Stimulated activated CD4-positive, alpha-beta T cell treated with anti-CD3 and anti-CD28 coated beads, Interleukin-15, amount 100 ng/mL, for 1 hour (primary cell): ENCODE data around the gene WASL.
"Not testable (repeated sequence)": the region's sequence is repeated elsewhere in the genome, so short reads cannot be mapped to it uniquely, and the experiment has no call there.

Source experiments
- DNase-seq, 2 donors: peaks; one replicate each; pipeline ENCODE4 v3.0.0-alpha.2; 2020; ENCODE audit warnings: low read depth in 1 of 2, low spot score in 1 of 2

The WASL gene

DNA sequence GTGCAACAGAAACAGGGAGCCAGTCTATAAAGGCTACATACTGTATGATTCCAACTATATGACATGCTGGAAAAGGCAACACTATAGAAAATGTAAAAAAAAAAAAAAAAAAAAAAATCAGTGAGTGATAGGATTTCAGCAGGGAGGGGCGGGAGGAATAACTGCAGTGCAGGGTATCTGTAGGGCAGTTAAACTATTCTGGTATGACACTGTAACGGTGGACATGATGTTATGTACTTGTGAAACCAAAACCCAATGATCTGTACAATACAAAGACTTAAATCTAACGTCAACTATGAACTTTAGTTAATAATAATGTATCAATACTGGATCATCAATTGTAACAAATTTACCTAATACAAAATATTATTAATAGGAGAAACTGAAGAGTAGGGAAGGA is 14.3 kb downstream of the WASL start:
- DNase-seq = no peak

DNA sequence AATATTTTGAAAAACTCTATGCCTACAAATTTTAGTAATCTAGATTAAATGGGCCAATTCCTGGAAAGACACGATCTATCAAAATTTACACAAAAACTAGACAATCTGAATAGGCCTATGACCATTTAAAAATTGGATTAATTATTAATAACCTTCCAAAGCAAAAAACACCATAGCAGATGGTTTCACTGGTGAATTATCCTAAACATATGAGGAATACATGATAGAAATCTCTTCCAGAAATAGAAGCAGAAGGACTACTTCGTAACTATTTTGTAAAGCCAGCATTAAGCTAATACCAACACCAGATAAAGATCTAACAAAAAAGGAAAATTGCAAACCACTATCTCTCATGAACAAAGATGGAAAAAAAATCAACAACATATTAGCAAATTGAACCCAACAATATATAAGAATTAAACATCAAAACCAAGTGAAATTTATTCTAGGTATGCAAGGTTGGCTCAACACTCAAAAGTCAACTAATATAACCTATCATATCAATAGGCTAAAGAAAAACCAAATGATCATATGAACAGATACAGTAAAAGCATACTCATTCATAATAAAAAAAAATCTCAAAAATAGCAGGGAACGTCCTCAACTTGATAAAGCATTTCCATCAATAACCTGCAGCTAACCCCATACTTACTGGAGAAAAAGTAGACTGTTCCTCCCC is 16.3 kb downstream of the WASL start:
- DNase-seq = no peak

DNA sequence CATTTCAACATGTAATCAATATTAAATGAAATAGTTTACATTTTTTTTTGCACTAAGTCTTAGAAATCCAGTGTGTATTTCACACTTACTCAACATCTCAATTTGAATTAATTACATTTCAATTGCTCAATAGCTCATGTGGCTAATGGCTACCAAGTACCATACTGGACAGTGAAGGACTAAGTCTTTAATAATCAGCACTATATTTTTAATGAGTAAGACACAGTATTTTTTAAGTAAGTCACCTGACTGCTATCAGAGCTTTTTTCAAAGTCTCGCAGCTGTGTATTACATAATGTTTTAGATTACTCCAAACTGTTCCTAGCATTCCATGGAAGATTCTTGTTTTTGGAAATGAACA is 19.6 kb downstream of the WASL start:
- DNase-seq = no peak

DNA sequence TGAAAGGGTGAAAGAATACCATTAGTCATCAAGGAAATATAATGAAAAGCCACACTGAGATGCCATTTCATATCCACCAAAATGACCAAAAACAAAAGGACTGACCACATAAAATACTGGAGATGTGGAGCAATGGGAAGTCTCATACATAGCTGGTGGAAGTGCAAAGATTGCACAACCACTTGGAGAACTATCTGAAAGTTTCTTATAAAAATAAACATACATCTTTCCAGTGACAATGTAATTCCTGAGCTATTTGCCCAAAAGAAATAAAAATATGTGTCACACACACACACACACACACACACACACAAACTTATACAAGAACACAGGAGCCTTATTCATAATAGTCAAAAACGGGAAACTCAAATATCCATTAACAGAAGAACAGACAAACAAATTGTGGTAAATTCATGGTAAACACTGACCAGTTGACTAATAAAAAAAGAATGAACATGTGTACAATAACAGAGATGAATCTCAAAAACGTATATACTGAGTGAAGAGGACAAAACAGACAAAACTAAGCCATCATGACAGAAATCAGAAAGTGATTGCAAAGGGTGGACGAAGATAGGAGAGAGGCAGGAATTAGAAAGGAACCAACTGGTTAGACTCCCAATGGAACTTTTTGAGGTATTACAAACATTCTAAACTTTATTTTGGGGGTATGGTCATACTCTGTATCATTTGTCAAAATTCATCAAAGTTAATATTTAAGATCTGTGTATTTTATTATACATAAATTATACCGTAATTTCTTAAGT is 21.5 kb downstream of the WASL start:
- no peak for DNase-seq

DNA sequence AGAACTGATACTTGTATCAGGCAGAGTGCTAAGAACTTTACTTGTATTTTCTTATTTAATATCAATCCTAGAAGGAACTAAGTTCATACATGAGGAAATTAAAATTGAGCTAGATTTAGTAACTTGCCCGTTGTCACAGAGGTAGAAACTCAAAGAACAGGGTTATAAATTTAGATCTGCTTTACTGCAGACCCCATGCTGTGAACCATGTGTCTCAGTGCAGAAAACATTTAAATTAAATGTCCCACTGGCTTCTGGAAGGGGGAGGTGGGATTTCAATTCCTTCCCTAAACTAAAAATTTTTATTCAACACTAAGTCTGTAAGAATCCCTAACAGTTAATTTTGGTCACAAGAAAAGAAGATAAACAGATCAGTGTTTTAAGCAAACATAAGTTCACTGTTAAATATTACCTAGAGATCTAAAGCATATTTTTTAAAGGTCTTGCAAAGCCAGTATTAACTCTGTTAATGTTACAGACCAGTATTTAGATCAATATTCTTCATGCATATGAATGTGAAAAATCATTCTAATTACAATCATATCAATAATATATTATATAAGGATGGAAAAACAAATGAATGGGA is 23.1 kb downstream of the WASL start:
- DNase-seq = no peak

DNA sequence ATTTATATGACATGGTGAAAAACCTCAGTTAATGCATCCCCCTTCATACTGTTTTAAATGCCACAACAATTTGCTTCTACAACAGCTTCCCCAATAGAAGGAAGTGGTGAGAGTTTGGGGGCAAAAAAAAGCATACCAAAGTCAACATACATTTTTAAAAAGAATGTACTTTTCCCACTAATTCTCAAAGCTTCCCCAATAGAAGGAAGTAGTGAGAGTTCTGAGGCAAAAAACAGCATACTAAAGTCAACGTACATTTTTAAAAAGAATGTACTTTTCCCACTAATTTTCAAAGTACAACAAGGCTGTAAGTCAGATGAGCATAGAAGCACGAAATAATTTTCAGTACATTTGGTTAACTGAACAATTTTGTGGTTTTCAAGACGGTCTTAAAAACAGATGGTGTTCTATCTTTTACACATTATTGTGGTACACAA is 24.0 kb downstream of the WASL start:
- DNase-seq = no peak

DNA sequence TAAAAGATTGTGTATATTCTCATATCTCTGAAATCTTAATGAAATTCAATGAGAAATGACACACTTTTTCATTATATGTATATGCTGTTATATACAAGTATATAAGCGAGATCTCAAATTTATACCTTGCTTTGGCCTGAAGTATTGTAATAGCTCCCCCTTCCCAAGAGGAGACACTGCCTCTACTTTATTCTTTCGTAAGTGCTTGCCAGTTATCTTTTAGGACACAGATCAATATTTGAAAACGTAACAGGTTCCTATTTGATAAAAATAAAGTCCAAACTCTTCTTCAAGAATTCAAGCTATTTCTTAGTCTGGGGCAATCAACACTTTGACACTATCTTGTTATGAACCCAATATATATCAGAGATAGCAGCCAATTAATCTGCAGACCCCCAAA is 24.9 kb downstream of the WASL start:
- DNase-seq = no peak

DNA sequence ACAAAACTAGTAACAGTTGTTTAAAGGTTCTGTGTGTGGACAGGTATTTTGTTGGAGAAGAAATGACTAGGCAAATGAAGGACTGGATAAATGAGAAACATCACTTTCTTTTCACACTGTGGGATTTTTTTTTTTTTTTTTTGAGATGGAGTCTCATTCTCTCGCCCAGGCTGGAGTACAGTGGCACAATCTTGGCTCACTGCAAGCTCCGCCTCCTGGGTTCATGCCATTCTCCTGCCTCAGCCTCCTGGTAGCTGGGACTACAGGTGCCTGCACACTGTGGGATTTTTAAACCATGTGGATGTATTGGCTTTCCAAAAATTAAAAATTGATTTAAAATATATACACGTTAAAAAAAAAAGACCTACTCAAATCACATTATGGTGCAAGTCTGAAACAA is 28.3 kb downstream of the WASL start:
- DNase-seq = not testable (repeated sequence)

DNA sequence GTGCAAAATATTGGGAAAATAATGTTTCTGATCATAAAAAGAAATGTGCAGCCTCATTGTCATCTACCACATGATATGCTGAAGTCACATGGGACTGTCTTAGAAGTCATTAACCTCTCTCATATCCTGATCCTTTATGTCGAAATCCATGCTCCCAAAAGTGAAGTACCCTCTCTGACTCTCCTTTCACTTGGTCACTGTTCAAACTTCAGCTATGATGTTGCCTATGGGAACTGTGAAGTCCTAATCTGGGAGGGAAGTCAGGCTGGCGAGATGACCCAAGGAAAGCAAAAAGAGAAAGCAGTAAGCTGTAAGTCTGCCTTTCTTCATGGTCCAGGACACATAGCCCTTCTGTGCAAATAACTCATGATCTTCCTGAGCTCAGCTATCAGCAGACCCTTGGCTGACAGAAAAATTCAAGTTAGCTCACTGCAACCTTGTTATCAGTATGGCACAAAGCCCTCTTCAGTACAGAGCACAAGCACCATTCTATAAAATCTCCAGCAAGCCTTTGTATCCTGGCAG is 29.5 kb downstream of the WASL start:
- DNase-seq = no peak

DNA sequence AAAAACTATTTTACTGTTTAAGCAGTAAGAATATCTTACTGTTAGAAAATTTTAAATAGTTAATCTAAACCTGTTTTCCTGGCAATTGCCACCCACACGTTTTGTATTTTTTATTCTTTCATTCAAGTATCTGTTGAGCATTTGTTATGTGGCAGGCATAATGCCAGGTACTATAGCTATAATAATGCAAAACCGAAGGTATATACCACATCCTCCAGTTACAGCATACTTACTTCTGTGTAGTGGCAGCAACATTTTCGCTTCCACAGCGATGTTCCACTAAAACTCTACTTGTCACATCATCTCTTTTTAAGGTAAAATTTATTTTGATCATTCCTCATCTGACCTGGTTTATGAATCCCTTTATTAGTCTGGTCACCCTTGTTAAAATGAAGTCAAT is 30.0 kb downstream of the WASL start:
- no peak for DNase-seq

DNA sequence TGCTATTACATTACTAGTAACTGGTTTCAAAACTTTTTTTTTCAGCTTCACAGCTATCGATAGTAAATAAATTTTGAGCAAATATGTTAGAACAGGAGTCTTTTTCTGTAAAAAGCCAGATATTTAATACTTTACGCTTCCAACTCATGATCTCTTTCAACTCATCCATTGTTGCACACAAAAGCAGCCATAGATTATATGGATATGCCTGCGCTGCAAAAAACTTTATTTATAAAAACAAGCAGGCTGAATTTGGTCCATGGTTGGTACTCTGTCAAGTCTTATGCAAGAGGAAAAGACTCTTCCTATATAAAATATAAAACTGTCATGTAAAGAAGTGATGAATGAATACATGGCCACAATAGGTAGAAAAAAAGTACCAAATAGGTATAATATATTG is 31.1 kb downstream of the WASL start:
- no peak for DNase-seq

DNA sequence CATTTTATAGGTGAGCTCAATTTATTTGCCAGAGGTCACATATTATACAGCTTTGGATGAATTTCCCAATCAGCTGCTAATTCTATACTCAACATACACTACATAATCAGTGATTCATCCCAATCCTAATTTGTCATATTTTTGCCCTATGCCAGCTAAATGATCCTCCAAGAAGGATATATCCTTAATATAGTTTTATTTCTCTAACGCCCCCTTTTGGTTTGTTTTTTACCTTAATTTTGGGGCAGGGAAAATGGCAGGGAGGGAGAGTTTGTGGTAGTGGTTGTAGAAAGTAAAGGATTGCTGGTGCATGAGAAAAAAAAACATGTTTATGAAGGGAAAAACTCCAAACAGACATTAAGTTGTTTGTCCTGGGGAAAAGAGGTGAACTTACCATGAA is 31.9 kb downstream of the WASL start:
- no peak for DNase-seq

DNA sequence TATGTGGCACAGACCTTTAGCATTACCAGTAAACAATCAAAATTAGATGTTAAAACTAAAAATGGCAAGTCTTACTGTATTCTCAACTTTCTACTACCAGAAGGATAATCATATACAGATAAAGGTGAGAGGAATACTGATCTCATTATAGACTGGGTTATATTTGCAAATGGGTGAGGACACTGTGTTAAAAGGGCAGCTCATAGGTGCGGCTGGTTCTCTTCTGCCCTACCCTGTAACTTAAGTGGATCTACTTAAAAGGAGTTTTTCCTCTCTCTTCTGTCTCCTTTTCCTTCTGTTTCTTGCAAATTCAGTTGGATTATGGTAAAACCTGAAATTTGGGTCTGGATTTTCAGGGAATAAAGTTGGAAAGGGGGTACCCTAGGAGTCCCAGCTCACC is 33.0 kb downstream of the WASL start:
- no peak for DNase-seq

DNA sequence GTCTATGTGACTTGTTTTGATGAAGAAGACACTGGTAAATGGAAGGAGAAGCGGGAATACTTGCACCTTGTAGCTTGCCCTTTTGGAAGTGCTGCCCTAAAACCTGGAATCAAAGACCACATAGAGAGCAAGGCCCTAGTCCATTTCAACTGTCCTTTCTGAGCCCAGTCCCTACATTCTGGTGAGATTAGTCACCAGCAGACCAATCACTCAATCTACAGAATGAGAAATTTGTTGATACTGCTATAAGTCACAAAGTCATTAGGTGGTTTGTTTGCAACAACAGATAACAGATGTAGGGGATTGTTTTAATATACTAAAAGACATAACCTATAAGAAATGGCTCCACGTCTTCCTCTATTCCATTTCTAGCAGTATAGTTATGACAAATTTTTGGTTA is 33.6 kb downstream of the WASL start:
- DNase-seq = no peak

DNA sequence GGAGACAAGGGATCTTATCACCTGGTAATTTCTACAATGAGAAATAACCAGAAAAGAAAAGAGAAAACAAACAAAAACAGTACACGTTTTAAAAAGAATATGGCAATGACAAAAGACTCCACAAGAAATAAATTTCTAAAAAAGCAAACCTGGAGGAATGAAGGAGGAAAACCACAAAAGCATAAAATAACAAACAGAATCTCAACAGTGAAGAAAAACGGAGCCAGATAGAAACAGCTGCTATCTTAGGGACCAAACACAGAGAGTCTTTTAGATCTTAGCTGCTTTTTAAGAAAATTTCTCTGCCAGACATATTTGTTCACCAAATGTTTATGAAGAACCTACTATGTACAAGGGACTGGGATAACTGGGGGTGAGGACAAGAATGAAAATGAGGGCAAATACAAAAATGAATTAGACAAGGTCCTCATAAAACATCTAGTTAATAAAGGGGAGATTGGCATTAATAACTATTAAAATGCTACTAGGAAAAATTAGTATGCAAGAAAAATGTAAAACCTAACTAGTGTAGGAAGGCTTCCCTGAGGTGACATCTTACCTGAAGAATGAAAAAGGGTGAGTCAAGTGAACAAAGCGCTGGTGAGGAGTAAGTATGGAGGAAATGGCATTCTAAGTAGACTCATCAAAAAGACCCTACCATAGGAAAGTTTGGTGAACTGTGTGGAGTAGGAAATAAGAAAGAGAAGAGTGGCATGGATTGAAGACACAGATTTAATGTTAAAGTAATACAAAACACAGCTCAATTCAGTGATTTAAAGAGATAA is 34.3 kb downstream of the WASL start:
- no peak for DNase-seq

DNA sequence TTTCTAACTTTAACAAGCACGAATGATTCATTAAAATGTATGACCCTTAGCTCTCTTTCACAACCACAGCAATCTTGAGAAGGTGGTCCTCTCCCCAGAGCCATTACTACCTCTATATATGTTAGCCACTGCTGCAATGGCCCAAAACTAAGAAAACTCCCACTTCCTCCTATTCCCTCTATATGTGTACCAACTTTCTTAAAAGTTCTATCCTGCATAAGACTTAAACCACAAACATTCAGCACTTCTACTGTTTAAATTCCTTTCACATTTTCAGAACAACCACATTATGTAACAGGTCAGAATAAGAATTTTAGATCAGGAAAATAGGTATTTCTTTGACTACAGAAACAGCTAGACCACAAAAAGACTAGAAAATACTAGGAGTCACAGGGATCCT is 36.2 kb downstream of the WASL start:
- no peak for DNase-seq

DNA sequence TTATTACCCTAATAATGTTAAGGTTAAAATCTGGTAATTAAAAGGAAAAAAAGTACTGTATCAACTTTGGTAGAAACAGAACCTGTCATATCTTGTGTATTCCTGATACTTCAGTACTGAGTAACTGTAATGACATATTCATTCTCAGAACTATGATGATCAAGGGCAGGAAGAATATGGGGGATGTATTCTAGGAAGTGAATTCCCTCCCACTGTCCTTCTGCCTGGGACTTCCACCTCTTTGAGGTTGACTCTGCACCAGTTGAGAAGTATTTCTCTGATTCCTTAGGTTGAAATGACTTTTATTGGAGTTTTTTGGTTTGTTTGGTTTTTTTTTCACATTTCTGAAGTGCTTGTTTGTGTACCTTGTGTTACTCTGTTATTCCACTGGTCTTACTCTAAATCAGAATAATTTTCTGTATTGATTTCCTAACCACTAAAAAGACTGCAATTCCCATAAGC is 36.9 kb downstream of the WASL start:
- no peak for DNase-seq

DNA sequence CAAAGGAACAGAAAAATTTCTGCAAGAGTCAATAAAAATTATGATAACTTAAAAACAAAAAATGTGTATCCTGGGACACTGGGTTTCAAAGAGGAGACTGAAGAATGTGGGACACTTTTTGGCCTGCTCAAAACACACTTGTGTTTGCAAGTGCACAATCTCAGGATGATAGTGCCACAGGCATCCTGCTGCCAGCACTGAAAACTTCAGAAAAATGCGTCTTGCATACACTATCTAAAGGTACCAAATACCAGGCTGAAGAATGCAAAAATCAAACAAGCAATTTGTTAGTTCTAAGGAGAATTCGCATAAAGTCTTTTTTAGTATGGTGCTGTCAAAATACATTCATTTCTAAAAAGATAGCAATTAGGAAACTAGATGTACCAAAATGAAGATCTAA is 38.1 kb downstream of the WASL start:
- no peak for DNase-seq

DNA sequence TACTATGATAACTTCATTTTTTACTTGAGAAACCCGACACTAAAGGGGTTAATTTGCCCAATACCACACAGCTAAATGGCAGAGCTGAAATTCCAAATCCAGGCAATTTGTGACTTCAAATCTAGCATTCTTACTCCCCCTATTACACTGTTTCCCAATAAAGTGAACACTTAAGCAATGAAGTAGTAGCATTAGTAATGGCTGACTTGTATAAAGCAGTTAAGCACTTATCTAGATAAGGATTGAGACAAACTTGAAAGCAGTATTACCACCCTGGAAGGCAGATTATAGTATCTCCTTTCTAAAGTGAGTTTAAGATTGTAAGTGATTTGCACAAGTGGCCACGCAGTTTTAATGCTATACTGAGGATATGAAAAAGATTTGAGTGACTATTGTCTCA is 39.3 kb downstream of the WASL start:
- no peak for DNase-seq

DNA sequence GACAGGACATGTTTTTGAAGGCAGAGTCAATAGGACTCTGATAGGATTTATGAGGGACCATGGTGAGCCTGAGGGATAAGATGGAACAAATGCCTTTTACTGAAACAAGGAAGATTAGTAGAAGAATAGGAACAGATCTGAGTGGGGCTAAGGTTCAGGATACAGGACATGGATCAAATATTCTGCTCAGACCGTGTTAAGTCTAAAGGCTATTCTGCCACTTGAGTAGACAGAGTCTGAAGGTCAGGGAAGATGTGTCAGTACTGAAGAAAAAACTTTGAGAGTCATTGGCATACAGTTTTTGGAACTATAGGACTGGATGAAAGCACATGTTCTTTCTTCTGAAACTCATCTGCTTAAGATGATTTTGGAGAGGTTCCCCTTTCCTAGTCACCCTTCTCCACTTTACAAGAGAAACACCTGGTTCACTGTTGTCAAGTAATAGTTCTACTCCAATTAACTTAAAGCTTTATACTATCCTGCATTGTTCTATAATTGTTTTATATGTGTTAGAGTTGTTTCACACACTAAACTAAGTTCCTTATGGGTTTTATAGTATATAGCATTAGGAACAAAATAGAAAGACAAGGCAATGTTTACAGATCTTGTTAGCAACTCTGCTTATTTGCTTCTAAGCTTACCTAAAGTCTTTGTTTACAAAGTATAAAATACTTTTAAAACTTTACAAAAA is 43.4 kb downstream of the WASL start:
- no peak for DNase-seq
